GM12892 (cell line): Measurements from ENCODE around the gene CHMP2A.

ENCODE experiments used
- DNase-seq: peaks from one replicate; pipeline ENCODE4 v3.0.0; 2011; ENCODE audit not compliant: insufficient read length
- FAIRE-seq: peaks from 2 replicates; lab custom pipeline; 2011; peaks lifted over from hg19 to GRCh38; lab: Jason Lieb, UNC
- POLR2A ChIP-seq: IDR thresholded peaks from 2 replicates; pipeline ENCODE4 v1.6.1; 2011; ENCODE audit warnings: low read depth, low read length, control low read depth
- POLR2AphosphoS5 ChIP-seq: IDR thresholded peaks from 2 replicates; pipeline ENCODE4 v1.6.1; 2011; ENCODE audit warnings: low read depth, low read length, control low read depth
- TAF1 ChIP-seq: IDR thresholded peaks from 2 replicates; pipeline ENCODE4 v1.6.1; 2011; ENCODE audit warnings: low read depth, mild to moderate bottlenecking, control low read depth, low read length, borderline replicate concordance

CHMP2A gene

DNA sequence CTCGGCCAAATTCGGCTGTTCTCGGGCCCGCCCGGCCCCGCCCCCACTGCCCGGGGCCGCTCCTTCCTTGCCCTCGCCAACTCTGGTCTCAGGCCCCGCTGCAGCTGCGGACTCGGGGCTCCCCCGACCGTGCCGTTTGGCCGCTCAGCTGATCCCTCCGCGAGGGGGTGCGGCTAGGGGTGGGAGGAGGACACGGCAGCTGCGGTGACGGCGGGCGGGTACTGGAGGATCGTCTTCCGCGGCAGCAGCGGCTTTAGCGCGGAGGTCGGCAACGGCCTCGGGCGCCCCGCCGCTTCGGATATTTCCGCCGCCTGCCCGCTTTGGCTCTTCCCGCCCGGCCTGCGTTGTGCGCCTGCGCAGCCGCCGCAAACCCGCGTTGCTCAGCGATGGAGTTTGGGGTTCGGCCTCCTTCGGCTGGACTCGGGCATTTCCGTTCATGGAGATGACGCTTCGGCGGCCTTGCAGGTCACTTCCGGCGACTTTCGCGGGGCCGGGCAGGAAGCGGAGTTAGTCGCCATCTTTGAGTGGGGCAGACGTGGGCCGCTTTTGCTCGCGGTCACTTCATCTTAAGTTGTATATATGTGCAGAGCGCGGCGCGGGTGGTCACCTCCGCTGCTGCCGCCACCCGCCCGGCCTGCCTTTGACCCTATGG, 3.8 kb upstream of the CHMP2A start:
- peak; percentile 35; the same call in 1 of the 2 replicates for TF ChIP-seq TAF1
- TF ChIP-seq POLR2A = no peak
- peak; percentile 95 for DNase-seq
- peak; percentile 99 for FAIRE-seq

GRCh38 chr19:58558066-58558622, 3.2 kb upstream of the CHMP2A start, which contains the start of gene UBE2M:
UBE2M (minus strand) TSS chr19:58558611; CDS start chr19:58558381, 230 bp downstream.
- no peak for FAIRE-seq
- DNase-seq = no peak

GRCh38 chr19:58557221-58558065, 2.5 kb upstream of the CHMP2A start:
- DNase-seq (no peak), FAIRE-seq (no peak)
- TF ChIP-seq POLR2AphosphoS5 (no peak), TAF1 (no peak), POLR2A (no peak)

More at GRCh38 chr19:58558066-58558622, 3.2 kb upstream of the CHMP2A start, which contains the start of gene UBE2M:
- TF ChIP-seq TAF1 (no peak), POLR2A (0 out of 2 replicates have a peak, but pooled peaks have one; percentile 16), POLR2AphosphoS5 (no peak)

DNA sequence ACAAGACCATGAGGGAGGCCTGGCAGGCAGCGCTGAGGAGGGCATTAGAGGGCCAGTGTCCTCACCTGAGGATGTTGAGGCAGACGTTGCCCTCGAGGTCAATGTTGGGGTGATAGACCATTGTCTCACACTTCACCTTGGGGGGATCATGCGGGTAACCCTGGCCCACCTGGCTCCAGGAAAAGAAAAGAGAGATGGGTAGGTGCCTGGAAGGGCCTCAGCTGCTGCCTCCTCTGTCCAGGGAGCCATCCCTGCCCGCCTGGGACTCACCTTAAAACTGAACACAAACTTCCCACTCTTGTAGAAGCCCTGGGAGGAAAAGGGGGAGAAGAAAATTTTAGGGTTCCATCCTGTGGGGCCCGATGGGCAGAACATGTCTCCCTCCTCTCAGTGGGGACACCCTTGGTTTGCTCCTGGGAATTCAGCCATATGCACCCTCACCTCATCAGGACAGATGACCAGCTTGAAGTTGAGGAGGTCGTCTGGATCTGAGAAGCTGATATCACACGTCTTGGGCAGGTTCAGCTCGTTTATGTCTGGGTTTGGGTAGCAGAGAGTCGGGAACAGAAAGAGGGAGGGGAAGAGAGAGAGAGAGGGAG, 1.8 kb upstream of the CHMP2A start:
- no peak for DNase-seq
- TF ChIP-seq POLR2AphosphoS5 = no peak
- no peak for TF ChIP-seq TAF1
- no peak for TF ChIP-seq POLR2A
- no peak for FAIRE-seq

- FAIRE-seq = no peak
- no peak for TF ChIP-seq POLR2A
- TF ChIP-seq POLR2AphosphoS5 = no peak
- no peak for TF ChIP-seq TAF1
Measured at GRCh38 chr19:58555920-58556621, 1.2 kb upstream of the CHMP2A start.

GRCh38 chr19:58555369-58555885, 522 bp upstream of the CHMP2A start:
- FAIRE-seq (no peak), DNase-seq (no peak)
- TF ChIP-seq TAF1 (no peak), POLR2A (no peak), POLR2AphosphoS5 (no peak)

More at GRCh38 chr19:58555920-58556621, 1.2 kb upstream of the CHMP2A start:
- no peak for DNase-seq

- TF ChIP-seq POLR2AphosphoS5 (no peak), TAF1 (no peak), POLR2A (no peak)
- no peak for DNase-seq
- no peak for FAIRE-seq
Measured at GRCh38 chr19:58553799-58554493, 959 bp downstream of the CHMP2A start.

DNA sequence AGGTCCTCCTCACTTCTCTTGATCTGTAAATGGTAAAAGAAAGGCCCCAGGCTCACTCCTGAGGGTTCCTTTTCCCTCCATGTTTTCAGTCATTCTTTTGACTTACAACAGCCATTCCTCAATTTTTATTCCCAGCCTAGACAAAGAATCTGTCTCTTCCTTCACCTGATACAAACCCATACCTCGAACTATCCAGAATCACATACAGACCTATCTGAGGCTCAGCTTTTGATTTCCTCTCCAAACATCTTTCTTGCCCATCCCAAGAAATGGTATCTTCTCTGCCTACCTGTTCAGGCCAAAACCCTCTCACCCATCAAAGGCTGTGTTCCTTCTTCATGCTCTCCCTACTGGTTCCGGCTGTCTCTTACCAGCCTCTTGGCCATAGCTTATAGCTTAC, 2.2 kb downstream of the CHMP2A start:
- no peak for TF ChIP-seq TAF1
- TF ChIP-seq POLR2AphosphoS5 = no peak
- TF ChIP-seq POLR2A = no peak
- FAIRE-seq (no peak), DNase-seq (no peak)

- DNase-seq (no peak), FAIRE-seq (no peak)
- TF ChIP-seq TAF1 = no peak
- TF ChIP-seq POLR2A = peak; percentile 66
- peak; percentile 86 for TF ChIP-seq POLR2AphosphoS5
Measured at GRCh38 chr19:58551577-58552471, 3.1 kb downstream of the CHMP2A start.
